Measurements from ENCODE around the gene GAS2L2.
A peak's percentile ranks its signal among the peaks of the same experiment; 100 is the strongest.

The GAS2L2 gene

DNA sequence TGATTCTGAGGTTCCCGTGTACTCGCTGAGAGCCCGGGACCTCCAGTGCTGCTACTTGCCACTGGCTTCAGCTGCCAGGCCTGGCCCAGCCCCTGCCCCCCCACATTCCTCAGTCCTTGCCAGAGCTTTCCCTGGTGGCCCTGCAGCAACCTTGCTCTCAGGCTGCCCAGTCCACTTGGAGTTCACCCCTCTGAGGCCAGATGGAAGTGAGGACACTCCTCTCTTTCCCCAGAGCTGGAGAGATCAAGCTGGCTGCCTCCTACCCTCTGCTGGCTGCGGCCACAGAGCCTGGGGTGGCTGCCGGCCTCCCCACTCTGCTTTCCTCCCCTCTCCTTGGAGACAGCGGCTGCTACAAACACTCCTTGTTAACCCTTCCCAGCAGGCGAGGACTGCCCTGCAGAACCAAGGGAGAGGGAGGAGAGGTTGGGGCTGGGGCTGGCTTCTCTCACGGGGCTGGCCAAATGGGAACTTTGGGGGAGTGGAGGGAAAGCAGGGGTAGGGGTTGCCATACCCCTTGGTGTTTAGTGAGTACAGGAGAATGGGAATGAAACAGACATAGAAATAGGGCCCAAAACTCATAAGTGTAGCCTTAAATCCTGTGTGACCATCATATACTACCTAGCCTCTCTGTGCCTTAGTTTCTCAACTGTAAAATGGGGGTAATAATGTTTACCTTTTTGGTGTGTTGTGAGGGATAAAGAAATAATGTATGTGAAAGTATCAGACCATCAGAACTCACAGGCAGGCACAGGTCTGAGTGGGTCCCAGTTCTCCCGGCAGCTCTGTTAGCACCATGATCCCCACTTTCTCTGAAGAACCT, at the start of gene GAS2L2:
GAS2L2 (minus strand) TSS at position 295 of the 820 bp plus-strand sequence. CDS start 389 bp downstream, outside the sequence.
- no peak for DNase-seq

GRCh38 chr17:35801583-35802224, 48.7 kb upstream of the GAS2L2 start:
- DNase-seq = peak in 1 of 2 experiments; percentile 9

GRCh38 chr17:35799942-35800341, 46.9 kb upstream of the GAS2L2 start:
- DNase-seq = no peak

- no peak for DNase-seq
Measured at GRCh38 chr17:35797918-35798317, 44.9 kb upstream of the GAS2L2 start.

- DNase-seq = no peak
Measured at GRCh38 chr17:35797370-35797769, 44.3 kb upstream of the GAS2L2 start.

- DNase-seq = no peak
Measured at GRCh38 chr17:35796942-35797341, 43.9 kb upstream of the GAS2L2 start.

DNA sequence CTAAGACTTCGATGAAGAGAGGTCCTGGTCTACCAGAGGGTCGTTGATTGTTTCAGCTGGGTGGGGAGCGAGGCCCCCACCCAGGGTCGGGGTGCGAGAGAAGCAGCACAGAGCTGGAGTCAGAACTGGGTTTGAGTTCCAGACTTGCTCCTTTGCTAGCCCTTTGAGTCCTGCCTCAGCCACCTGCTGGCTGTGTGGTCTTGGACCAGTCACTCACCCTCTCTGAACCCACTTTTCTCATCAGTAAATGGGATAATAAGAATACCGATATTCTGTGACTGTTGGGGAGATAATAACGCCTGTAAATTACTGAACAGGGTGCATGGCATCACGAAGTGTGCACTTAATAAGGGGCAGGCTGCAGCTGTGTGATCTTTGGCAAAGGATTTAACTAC, 42.8 kb upstream of the GAS2L2 start:
- no peak for DNase-seq

- no peak for DNase-seq
Measured at GRCh38 chr17:35795007-35795870, 42.2 kb upstream of the GAS2L2 start, which contains the start of gene MMP28. Gene MMP28, minus strand, starts transcription at chr17:35795641. Its CDS starts 264 bp downstream, at chr17:35795377.

GRCh38 chr17:35793257-35793656, 40.2 kb upstream of the GAS2L2 start:
- no peak for DNase-seq

DNA sequence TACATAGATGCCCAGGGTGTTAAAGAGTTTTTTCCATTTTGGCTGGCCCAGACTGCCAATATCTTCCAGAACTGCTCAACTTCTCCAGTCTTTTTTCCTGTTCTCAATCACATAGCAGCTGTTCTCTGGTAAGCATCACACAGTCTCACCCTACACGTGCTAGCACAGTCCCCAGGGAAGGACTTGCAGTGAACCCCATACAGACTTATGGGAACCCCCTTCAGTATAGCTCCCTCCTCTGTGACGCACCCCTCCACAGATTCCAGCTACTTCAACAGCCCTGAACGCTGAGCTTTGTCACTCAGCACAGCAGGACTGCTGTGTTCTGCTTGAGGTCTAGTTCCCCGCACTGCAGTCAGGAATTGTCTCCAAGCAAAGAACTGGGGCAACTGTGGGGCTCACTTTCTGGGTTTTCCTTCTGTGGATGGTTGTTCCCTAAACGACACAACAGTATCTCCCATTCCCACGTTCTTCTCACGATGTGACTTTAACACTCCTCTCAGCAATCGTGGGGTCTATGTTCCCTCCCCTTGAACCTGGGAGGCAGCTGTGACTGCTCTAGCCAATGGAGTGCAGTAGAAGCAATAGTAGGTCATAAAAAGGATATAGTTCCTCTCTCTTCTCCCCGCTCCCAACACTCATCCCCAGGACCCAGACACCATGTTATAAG, 38.8 kb upstream of the GAS2L2 start:
- DNase-seq = no peak

GRCh38 chr17:35790841-35791240, 37.8 kb upstream of the GAS2L2 start:
- no peak for DNase-seq

DNA sequence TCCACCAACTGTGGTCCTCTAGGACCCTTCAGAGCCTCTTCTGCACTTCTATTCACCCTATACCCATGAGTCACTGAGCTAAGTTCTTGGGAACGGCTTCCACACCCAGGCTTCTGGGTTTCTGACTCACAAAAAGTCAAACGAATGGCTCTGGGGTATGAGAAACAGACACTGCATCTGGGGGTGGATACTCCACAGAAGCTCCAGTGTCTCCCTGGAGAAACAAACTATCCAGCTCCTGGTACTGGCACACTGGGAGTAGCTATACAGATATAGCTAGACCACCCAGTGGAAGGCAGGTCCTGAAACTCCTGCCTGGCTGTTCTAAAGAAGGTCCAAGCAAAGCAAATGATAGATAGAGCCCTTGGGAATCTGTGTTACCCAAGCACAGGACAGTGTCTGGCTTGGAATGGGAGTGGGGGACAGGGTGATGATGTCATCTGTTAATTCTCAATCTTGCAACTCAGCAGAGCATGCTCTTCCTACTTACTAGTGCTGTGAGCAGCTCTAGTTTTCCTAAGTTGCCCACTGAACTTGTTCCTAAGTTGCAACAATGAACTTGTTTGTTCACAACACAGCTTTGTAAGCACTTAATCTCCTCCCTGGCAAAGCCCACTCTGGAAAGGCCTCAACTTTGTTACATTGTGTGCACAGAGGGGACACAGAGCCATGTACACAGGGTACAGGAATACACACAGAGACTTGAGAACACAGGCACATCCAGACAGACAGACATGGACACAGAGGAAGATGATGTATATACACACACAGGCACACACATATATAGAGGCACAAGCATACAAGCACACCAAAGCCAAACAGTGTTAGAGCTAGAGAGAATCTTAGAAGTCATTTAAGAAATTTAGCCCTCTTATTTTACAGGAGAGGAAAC, 35.7 kb upstream of the GAS2L2 start:
- no peak for DNase-seq

DNA sequence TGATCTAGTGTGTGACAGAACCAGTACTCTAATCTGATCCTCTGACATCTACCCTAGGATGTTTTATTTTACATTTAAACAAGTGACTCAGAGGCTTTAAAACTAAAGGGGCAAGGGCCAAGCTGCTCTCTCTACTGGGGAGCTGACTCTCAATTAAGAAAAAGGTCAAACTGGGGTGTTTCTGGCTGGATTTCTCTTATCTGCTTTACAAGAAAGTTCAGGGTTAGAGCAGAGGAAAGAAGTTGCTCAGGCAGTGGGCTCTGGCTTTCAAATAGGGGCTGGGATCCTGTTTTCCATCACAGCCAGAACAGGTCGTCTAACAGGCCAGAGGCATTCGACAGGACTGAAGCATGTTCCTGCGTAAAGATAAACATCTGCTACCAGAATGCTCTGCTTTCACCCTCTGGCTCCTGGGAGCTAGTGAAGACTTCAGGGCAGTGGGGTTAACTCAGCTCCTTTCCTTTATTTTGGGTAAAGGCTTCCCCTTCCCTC, 33.9 kb upstream of the GAS2L2 start:
- DNase-seq = no peak

GRCh38 chr17:35784895-35785294, 31.9 kb upstream of the GAS2L2 start:
- DNase-seq = no peak

DNA sequence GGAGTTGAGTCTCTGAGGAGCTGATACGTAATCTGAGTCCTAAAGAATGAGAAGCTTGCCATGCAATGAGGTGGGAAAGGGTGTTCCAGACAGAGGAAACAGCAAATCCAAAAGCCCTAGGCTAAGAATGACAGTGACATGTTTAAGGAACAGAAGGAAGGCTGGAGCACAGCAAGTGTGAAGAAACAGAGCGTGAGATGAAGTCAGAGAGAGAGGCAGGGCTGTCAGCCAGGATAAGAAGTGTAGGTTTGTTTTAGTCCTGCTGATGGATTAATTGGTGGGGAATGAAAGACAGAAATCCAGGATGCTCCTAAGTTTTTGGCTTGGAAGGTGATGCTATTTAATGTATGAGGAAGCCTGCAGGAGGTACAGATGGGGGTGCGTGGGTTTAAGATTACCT, 27.9 kb upstream of the GAS2L2 start:
- DNase-seq = no peak

- no peak for DNase-seq
Measured at GRCh38 chr17:35778641-35779196, 25.7 kb upstream of the GAS2L2 start.

DNA sequence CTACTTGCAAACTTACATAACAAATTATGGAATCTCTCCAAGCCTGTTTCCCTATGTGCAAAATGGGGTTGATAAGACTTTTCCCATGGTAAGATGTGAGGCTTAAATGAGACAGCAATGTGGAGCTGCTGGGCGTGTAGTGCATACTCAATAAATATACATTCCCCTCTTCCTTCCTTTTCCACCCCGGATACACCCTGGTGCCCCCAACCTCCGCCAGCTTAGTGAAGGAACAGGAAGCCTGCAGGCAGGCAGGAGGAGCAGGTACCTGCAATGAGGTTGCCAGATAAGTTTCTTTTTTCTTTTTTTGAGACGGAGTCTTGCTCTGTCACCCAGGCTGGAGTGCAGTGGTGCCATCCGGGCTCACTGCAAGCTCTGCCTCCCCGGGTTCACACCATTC, 22.5 kb upstream of the GAS2L2 start:
- no peak for DNase-seq

DNA sequence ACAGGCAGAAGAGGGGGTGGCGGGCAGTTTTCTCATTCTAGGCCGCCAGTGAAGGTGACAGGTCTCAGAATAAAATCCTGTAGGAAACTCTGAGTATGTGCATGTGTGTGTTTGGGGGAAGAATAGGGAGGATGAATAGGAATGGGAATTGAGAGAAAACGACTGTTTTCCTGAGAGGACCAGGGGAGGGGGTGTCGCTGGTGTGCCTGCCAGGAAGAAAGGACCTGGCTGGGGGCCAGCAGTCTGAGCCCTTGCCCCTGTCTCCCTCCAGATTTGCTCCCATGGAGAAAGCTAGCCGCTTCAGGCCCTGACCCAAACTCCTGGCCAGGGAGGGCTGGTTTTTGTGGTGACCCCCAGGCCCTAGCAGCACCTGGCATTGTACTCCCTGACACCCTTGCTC, 22.0 kb upstream of the GAS2L2 start:
- no peak for DNase-seq

GRCh38 chr17:35774499-35774898, 21.5 kb upstream of the GAS2L2 start:
- DNase-seq = no peak

- DNase-seq = no peak
Measured at GRCh38 chr17:35773679-35774425, 20.8 kb upstream of the GAS2L2 start.
